A549 (cell line): ENCODE data around the gene GJD2. TPM values are rescaled to one million over a fixed set of nuclear protein-coding genes. Genes with fewer than 3 reads are reported as not detected.

Experiments used
- ATAC-seq, 2 experiments: fragments of 200-7000 bp in 1 of 2; fragments of >200 bp in 1 of 2; cut with Nextera tagmentation in 1 of 2; cut with Tn5 transposase in 1 of 2; 3 replicates each; pipeline versions ENCODE4 v1.8.0 to v1.9.1; 2018 to 2020; ENCODE audit warnings: mild to moderate bottlenecking in 1 of 2, moderate library complexity in 1 of 2
- CTCF ChIA-PET: fragments of 300-600 bp; sonication (Branson Sonifier 250); formaldehyde crosslinking; extraction: SDS; loops from one replicate; lab custom pipeline; 2021; ENCODE audit warnings: antibody characterized with exemption, inconsistent platforms; lab: Yijun Ruan, JAX
- POLR2A ChIA-PET: fragments of 350-600 bp; formaldehyde crosslinking; extraction: SDS; loops from one replicate; lab custom pipeline; 2021; ENCODE audit warnings: antibody characterized with exemption, inconsistent platforms; lab: Yijun Ruan, JAX
- DNase-seq, 2 experiments: peaks; one replicate each; pipeline versions ENCODE4 v3.0.0 to v3.0.0-alpha.2; 2011 to 2016; ENCODE audit warnings: low read depth in 1 of 2, low spot score in 1 of 2
- FAIRE-seq: peaks from 2 replicates; lab custom pipeline; 2011; peaks lifted over from hg19 to GRCh38; lab: Jason Lieb, UNC
- H3K27ac ChIP-seq, 2 experiments: fragments of >200 bp; sonication (Bioruptor Twin); formaldehyde crosslinking; 3 replicates each; pipeline ENCODE4 v1.5.1; 2016 to 2017
- H3K4me1 ChIP-seq: fragments of >200 bp; sonication (Bioruptor Twin); formaldehyde crosslinking; 3 replicates; pipeline ENCODE4 v1.6.1; 2016
- H3K4me2 ChIP-seq: fragments of >200 bp; sonication (Bioruptor Twin); formaldehyde crosslinking; 3 replicates; pipeline ENCODE4 v1.6.1; 2016
- H3K4me3 ChIP-seq: fragments of >200 bp; sonication (Bioruptor Twin); formaldehyde crosslinking; 3 replicates; pipeline ENCODE4 v1.5.1; 2016
- H3K9me3 ChIP-seq: fragments of >200 bp; sonication (Bioruptor Twin); formaldehyde crosslinking; 3 replicates; pipeline ENCODE4 v1.6.1; 2016
- CBX2 ChIP-seq: fragments of 200-600 bp; sonication (generic); IDR thresholded peaks from 2 replicates; pipeline ENCODE4 v1.6.1; 2016; ENCODE audit warnings: low read depth, mild to moderate bottlenecking, borderline replicate concordance
- CBX8 ChIP-seq: fragments of 200-600 bp; sonication (generic); IDR thresholded peaks from 2 replicates; pipeline ENCODE4 v1.6.1; 2016
- CHD4 ChIP-seq: fragments of 200-600 bp; sonication (generic); IDR thresholded peaks from 2 replicates; pipeline ENCODE4 v1.6.1; 2016; ENCODE audit warnings: antibody characterized with exemption, mild to moderate bottlenecking, borderline replicate concordance
- EHF ChIP-seq: fragments of 250-450 bp; sonication (Bioruptor Pico); IDR thresholded peaks from 2 replicates; pipeline ENCODE4 v1.5.0; 2020; ENCODE audit warnings: mild to moderate bottlenecking
- ESRRA ChIP-seq: fragments of 150-350 bp; IDR thresholded peaks from 2 replicates; pipeline ENCODE4 v1.6.1; 2014; ENCODE audit warnings: mild to moderate bottlenecking, low read length, borderline replicate concordance
- FOSB ChIP-seq: fragments of 250-450 bp; sonication (Bioruptor Pico); IDR thresholded peaks from 2 replicates; pipeline ENCODE4 v1.5.0; 2020; ENCODE audit warnings: mild to moderate bottlenecking, moderate library complexity
- HEYL ChIP-seq: fragments of 250-450 bp; sonication (Bioruptor Pico); IDR thresholded peaks from 2 replicates; pipeline ENCODE4 v1.8.0; 2021; ENCODE audit warnings: mild to moderate bottlenecking, moderate library complexity
- HOXA7 ChIP-seq: fragments of 250-450 bp; sonication (Bioruptor Pico); IDR thresholded peaks from 2 replicates; pipeline ENCODE4 v1.5.0; 2020; ENCODE audit warnings: mild to moderate bottlenecking, moderate library complexity
- HOXB5 ChIP-seq: fragments of 250-450 bp; sonication (Bioruptor Pico); IDR thresholded peaks from 2 replicates; pipeline ENCODE4 v1.5.0; 2020; ENCODE audit warnings: mild to moderate bottlenecking, moderate library complexity
- JUNB ChIP-seq: fragments of >200 bp; sonication (Bioruptor Twin); formaldehyde crosslinking; IDR thresholded peaks from 2 replicates; pipeline ENCODE4 v1.6.1; 2016
- KDM5A ChIP-seq: fragments of 200-600 bp; sonication (generic); IDR thresholded peaks from 2 replicates; pipeline ENCODE4 v1.6.1; 2016; ENCODE audit warnings: antibody characterized with exemption, mild to moderate bottlenecking
- MAFK ChIP-seq: fragments of 450-650 bp; IDR thresholded peaks from 2 replicates; pipeline ENCODE4 v1.6.1; 2014; ENCODE audit not compliant: partially characterized antibody
- MAZ ChIP-seq: fragments of 150-350 bp; IDR thresholded peaks from 2 replicates; pipeline ENCODE4 v1.6.1; 2014; ENCODE audit warnings: antibody characterized with exemption, low read depth, low read length, borderline replicate concordance
- NFE2L2 ChIP-seq: fragments of 150-350 bp; conservative IDR thresholded peaks from 2 replicates; pipeline ENCODE4 v1.6.1; 2014; ENCODE audit warnings: low read length
- NPAS2 ChIP-seq: fragments of 250-450 bp; sonication (Bioruptor Pico); IDR thresholded peaks from 2 replicates; pipeline ENCODE4 v1.8.0; 2022; ENCODE audit warnings: mild to moderate bottlenecking, moderate library complexity, borderline replicate concordance
- PBX3 ChIP-seq: IDR thresholded peaks from 2 replicates; pipeline ENCODE4 v1.6.1; 2012
- RAD21 ChIP-seq, 2 experiments: fragments of >200 bp in 1 of 2; sonication (Bioruptor Twin) in 1 of 2; formaldehyde crosslinking in 1 of 2; IDR thresholded peaks in 1 of 2; conservative IDR thresholded peaks in 1 of 2; 2 replicates in 1 of 2; 3 replicates in 1 of 2; pipeline ENCODE4 v1.6.1; 2012 to 2018; ENCODE audit warnings: inconsistent platforms in 1 of 2
- REST ChIP-seq: fragments of 200-600 bp; sonication (generic); IDR thresholded peaks from 2 replicates; pipeline ENCODE4 v1.6.1; 2016; ENCODE audit warnings: antibody characterized with exemption, mild to moderate bottlenecking, moderate library complexity
- WGBS: methylation state at CpG from one replicate; pipeline ENCODE4 v1.1.6; 2017; ENCODE audit errors: missing lambda C conversion rate; 5-methylcytosine and 5-hydroxymethylcytosine counted together
- polyA plus RNA-seq, 4 experiments: library from polyadenylated mRNA; depleted of rRNA in 3 of 4; stranded (reverse); fragments of >200 nt; fragmentation: RNase III in 1 of 4; extraction: RNeasy Plus Mini Kit Qiagen cat#74134 plus additional on column Dnase treatment in 1 of 4; gene quantifications; 2 replicates in 3 of 4; 3 replicates in 1 of 4; pipeline ENCODE4 v1.2.3, GENCODE V29; 2011 to 2017
- TF ChIP-seq, protein P1 (sequence below): fragments of >200 bp; sonication (Bioruptor Twin); formaldehyde crosslinking; IDR thresholded peaks from 2 replicates; pipeline ENCODE4 v1.6.1; 2016
- TF ChIP-seq, protein P2 (sequence below): fragments of 450-650 bp; IDR thresholded peaks from 2 replicates; pipeline ENCODE4 v1.6.1; 2014; ENCODE audit warnings: antibody characterized with exemption
- TF ChIP-seq, protein P3 (sequence below): fragments of 250-450 bp; sonication (Bioruptor Pico); IDR thresholded peaks from 2 replicates; pipeline ENCODE4 v1.5.0; 2020; ENCODE audit warnings: low read depth, mild to moderate bottlenecking, moderate library complexity

Gene GJD2
- polyA plus RNA-seq, 2 of the 4 experiments (the other 2 are of a cell fraction) = not detected

DNA sequence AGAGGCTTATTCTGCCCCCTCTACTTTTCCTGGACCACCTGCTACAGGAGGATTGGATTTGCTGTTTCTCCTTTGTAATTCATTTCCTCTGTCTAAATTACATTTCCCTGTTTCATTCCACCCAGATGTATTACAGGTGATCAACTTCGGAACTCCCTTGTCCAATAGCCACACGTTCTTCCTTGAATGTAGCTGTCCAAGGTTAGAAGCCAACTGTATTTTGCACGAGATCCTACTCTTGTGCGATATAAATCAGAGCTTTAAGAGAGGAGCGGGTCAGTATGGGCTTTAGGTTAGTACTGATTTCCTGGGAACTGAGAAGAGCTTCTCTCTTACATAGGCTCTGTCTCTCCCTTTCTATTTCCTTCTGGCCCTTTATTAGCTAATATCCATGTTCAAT lies 20.5 kb downstream of the GJD2 start:
- H3K4me2 ChIP-seq = no peak overlapping the region
- ATAC-seq (no peak), DNase-seq (no peak), FAIRE-seq (no peak)
- H3K9me3 ChIP-seq = peaks cover 5% of the 10 kb centered on the region; the same call in 1 of the 3 replicates
- ChIA-PET POLR2A (no interaction called here), CTCF (interaction anchor here (0.7 to 0.9 kb wide), 2 partner anchors 9 to 186 kb away, joined by 3 read pairs; no protein-coding TSS in a partner anchor)
- WGBS = 27% methylated on average over 5 of the region's 5 CpGs
- no peak overlapping the region for H3K4me3 ChIP-seq
- no peak overlapping the region for H3K27ac ChIP-seq
- no peaks in the 10 kb centered on the region for H3K4me1 ChIP-seq
- no peak for TF ChIP-seq JUNB
- TF ChIP-seq, protein P1, sequence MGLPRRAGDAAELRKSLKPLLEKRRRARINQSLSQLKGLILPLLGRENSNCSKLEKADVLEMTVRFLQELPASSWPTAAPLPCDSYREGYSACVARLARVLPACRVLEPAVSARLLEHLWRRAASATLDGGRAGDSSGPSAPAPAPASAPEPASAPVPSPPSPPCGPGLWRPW = no peak
- TF ChIP-seq REST = peak; percentile 49; the same call in 1 of the 2 replicates

DNA sequence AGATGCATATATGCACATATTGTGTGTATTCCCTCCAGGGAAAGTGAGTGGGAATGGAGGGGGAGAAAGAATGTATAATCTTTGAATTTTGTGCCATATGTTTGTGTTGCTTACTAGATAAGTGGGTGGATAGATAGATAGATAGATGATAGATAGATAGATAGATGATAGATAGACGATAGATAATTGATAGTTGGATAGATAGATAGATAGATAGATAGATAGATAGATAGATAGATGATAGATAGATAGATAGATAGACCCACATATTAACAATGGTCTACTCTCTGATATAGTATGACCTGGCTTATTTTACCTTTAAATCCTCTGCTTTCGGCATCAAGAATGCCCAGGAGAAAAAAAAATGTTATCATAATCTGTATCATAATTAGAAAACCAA lies 21.2 kb downstream of the GJD2 start:
- H3K9me3 ChIP-seq = peaks cover 3% of the 10 kb centered on the region; the same call in 1 of the 3 replicates
- no peak overlapping the region for H3K4me2 ChIP-seq
- ATAC-seq = no peak
- POLR2A ChIA-PET = no interaction called here
- no peak overlapping the region for H3K4me3 ChIP-seq
- TF ChIP-seq FOSB (CRISPR knock-in tag) = no peak
- TF ChIP-seq CBX8 = no peak
- TF ChIP-seq PBX3 = no peak
- TF ChIP-seq MAZ = no peak
- TF ChIP-seq EHF (CRISPR knock-in tag) = no peak
- no peak for TF ChIP-seq NFE2L2
- no peak for TF ChIP-seq KDM5A
- TF ChIP-seq, protein P2, sequence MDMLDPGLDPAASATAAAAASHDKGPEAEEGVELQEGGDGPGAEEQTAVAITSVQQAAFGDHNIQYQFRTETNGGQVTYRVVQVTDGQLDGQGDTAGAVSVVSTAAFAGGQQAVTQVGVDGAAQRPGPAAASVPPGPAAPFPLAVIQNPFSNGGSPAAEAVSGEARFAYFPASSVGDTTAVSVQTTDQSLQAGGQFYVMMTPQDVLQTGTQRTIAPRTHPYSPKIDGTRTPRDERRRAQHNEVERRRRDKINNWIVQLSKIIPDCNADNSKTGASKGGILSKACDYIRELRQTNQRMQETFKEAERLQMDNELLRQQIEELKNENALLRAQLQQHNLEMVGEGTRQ = no peak
- DNase-seq = no peak
- CTCF ChIA-PET = no interaction called here
- WGBS = 40% methylated on average over 2 of the region's 2 CpGs
- H3K4me1 ChIP-seq = no peaks in the 10 kb centered on the region
- no peak overlapping the region for H3K27ac ChIP-seq
- no peak for FAIRE-seq

DNA sequence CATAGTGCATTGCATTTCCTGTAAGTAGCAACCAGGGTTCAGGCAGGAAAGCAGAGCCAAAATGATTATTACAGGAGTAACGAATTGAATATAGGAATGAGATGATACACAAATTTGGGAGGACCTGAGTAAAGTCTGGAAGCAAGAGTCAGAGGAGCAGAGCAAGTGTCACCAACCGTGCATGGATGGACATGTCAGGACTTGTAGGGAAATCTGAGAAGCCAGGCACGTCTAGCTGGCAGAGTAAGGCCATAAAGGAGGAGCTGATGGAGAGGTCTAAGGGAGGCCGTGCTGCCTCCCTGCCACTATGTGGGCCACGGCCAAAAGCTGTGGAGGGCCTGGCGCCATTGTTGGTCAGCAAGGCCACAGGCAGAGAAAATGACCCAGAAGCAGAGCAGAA lies 22.4 kb downstream of the GJD2 start:
- no peak overlapping the region for H3K4me3 ChIP-seq
- FAIRE-seq (peak; percentile 7), ATAC-seq (no peak), DNase-seq (no peak)
- WGBS = 27% methylated on average over 6 of the region's 6 CpGs
- POLR2A ChIA-PET = no interaction called here
- no peaks in the 10 kb centered on the region for H3K4me1 ChIP-seq
- H3K27ac ChIP-seq = no peak overlapping the region
- H3K4me2 ChIP-seq = no peak overlapping the region
- TF ChIP-seq CHD4 = no peak
- no peak for TF ChIP-seq NFE2L2
- H3K9me3 ChIP-seq = peaks cover 3% of the 10 kb centered on the region; the same call in 1 of the 3 replicates
- CTCF ChIA-PET = interaction anchor here (1.1 to 1.5 kb wide), 3 partner anchors 11 to 24 kb away, joined by 3 to 4 read pairs (median 3); no protein-coding TSS in a partner anchor

DNA sequence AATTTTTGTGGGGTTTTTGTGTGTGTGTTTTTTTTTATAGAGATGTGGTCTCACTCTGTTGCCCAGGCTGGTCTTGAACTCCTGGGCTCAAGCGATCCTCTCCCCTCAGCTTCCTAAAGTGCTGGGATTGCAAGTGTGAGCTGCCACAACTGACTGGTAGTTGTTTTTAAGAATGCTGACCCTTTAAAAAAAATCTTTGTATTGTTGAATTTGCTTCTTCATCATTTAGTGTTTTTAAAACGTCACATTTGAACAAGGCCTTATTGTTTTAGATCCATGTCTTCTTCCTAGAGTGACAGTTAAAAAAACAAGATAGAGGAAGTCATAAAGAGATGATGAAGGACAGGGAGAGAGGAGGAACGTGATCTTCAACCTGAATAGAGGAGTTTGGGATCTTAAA lies 24.1 kb downstream of the GJD2 start:
- no peak overlapping the region for H3K4me2 ChIP-seq
- ATAC-seq = no peak
- H3K4me3 ChIP-seq = no peak overlapping the region
- H3K4me1 ChIP-seq = no peaks in the 10 kb centered on the region
- POLR2A ChIA-PET = no interaction called here
- H3K9me3 ChIP-seq = no peaks in the 10 kb centered on the region
- FAIRE-seq = no peak
- CTCF ChIA-PET = no interaction called here
- WGBS = 26% methylated on average over 3 of the region's 3 CpGs
- DNase-seq = no peak
- no peak overlapping the region for H3K27ac ChIP-seq
- TF ChIP-seq HEYL (CRISPR knock-in tag) (no peak), PBX3 (no peak), NPAS2 (CRISPR knock-in tag) (no peak), ESRRA (no peak), RAD21 (conservative IDR thresholded peaks at IDR 0.05 in 1 of 2, IDR thresholded peaks at IDR 0.05 in 1 of 2) (no peak), NFE2L2 (no peak), HOXA7 (CRISPR knock-in tag) (no peak), CBX2 (no peak), MAFK (no peak), HOXB5 (CRISPR knock-in tag) (no peak)
- TF ChIP-seq, protein P1 = no peak
- TF ChIP-seq, protein P3, sequence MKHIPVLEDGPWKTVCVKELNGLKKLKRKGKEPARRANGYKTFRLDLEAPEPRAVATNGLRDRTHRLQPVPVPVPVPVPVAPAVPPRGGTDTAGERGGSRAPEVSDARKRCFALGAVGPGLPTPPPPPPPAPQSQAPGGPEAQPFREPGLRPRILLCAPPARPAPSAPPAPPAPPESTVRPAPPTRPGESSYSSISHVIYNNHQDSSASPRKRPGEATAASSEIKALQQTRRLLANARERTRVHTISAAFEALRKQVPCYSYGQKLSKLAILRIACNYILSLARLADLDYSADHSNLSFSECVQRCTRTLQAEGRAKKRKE (CRISPR knock-in tag) = no peak
